NT2/D1 (cell line): ENCODE results near the gene CDKN2B.

ENCODE experiments used
- DNase-seq: peaks from one replicate; pipeline ENCODE4 v3.0.0-alpha.2; 2011; ENCODE audit warnings: low read depth, low spot score
- H3K27me3 ChIP-seq: 2 replicates; pipeline ENCODE4 v1.6.0; 2011; ENCODE audit warnings: mild to moderate bottlenecking; ENCODE audit not compliant: insufficient read length, insufficient read depth
- H3K36me3 ChIP-seq: 2 replicates; pipeline ENCODE4 v1.6.1; 2011; ENCODE audit warnings: mild to moderate bottlenecking, low read length, mixed read lengths; ENCODE audit not compliant: insufficient read depth, insufficient read length
- H3K4me1 ChIP-seq: 2 replicates; pipeline ENCODE4 v1.5.1; 2011; ENCODE audit not compliant: insufficient read depth, insufficient read length
- H3K4me3 ChIP-seq: 2 replicates; pipeline ENCODE4 v1.5.1; 2011; ENCODE audit warnings: low read depth; ENCODE audit not compliant: insufficient read length
- H3K9ac ChIP-seq: 2 replicates; pipeline ENCODE4 v1.6.0; 2011; ENCODE audit warnings: low read depth; ENCODE audit not compliant: insufficient read length
- H3K9me3 ChIP-seq: 2 replicates; pipeline ENCODE4 v1.5.1; 2011; ENCODE audit warnings: mild to moderate bottlenecking, low read length; ENCODE audit not compliant: insufficient read depth
- SUZ12 ChIP-seq: IDR thresholded peaks from 2 replicates; pipeline ENCODE4 v1.6.1; 2011; ENCODE audit not compliant: insufficient read length, insufficient read depth; ENCODE audit errors: extremely low read depth
- YY1 ChIP-seq: IDR thresholded peaks from 2 replicates; pipeline ENCODE4 v1.6.1; 2011; ENCODE audit not compliant: insufficient read length, insufficient read depth
- ZNF274 ChIP-seq: IDR thresholded peaks from 2 replicates; pipeline ENCODE4 v1.6.1; 2011; ENCODE audit warnings: mild to moderate bottlenecking, low read depth, low read length

The CDKN2B gene

DNA sequence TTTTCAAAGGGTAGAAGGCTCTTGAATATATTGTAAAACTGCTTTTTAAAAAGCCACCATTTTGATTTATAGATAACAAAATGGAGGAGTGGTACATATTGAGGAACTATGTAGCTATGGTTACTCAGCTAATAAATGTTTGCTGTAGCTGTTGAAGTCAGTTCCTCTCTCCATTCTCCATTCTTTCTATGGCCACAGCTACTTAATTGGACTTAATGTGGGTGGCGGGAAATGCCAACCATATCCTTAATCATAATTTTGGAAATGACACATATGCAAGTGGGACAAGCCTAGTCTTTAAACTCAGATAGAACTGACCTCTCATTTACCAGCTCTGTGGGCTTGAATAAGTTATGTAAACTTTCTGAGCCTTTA is 25.6 kb downstream of the CDKN2B start:
- no peak for DNase-seq
- H3K36me3 ChIP-seq: no peaks in the 10 kb centered on the region
- H3K9ac ChIP-seq: no peak overlapping the region
- peaks cover 68% of the 10 kb centered on the region for H3K27me3 ChIP-seq
- no peak for TF ChIP-seq YY1
- TF ChIP-seq ZNF274: no peak
- TF ChIP-seq SUZ12: no peak
- H3K4me1 ChIP-seq: no peaks in the 10 kb centered on the region
- no peak overlapping the region for H3K4me3 ChIP-seq
- no peaks in the 10 kb centered on the region for H3K9me3 ChIP-seq

DNA sequence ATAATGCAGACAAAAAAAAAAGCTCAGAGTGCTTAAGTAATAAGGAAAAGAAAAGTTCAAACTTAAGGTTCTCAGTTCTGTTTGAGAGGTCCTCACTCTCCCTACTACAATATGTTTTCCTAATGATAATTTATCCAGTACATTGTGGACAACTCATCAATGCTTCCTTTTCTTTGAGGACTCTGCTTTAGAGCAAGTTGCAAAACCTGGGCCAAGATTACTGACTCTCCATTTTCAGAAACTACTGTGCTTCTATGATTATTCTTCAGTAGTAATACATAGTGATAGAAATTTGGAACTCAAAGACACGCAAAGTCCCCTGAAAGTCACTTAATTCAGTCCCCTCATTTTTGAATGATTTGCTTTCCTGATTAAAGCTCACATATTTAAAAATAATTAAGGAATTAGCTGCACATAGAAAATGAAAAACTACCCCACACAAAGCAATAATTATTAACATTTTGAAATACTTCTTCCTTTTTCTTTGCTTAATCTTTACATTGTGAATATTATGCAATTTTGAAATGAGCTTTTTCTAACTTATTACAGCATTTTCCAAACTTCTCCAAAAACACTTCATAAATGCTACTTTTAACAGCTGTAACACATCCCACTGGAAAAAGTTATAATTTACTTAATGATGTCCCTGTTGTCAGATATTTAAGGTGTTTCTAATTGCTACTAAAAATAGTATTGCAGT is 26.1 kb downstream of the CDKN2B start:
- Histone ChIP-seq H3K9ac (no peak overlapping the region), H3K36me3 (no peaks in the 10 kb centered on the region), H3K4me1 (no peaks in the 10 kb centered on the region), H3K27me3 (peaks cover 67% of the 10 kb centered on the region), H3K4me3 (no peak overlapping the region), H3K9me3 (no peaks in the 10 kb centered on the region)
- TF ChIP-seq SUZ12 (no peak), YY1 (no peak), ZNF274 (no peak)
- DNase-seq: no peak

DNA sequence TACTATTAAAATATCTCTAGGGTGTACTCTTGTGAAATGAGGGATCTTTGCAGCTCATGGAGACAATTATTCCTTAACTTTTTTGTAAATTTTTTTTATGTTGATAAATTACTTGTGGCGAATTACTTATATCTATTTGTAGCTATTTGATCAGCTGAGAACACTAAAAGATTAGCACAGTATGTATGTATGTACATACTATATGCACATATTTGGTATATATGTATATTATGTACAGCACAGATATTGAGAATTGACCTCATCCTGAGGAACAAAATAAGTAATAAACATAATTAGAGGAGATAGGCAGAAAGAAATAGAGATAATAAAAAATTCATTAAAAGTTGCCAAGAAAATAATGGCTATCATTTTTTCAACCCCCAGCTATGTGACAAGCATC is 26.7 kb downstream of the CDKN2B start:
- Histone ChIP-seq H3K9ac (no peak overlapping the region), H3K9me3 (no peaks in the 10 kb centered on the region), H3K4me3 (no peak overlapping the region), H3K4me1 (no peaks in the 10 kb centered on the region), H3K27me3 (peaks cover 67% of the 10 kb centered on the region), H3K36me3 (no peaks in the 10 kb centered on the region)
- DNase-seq: no peak
- TF ChIP-seq YY1 (no peak), ZNF274 (no peak), SUZ12 (no peak)

DNA sequence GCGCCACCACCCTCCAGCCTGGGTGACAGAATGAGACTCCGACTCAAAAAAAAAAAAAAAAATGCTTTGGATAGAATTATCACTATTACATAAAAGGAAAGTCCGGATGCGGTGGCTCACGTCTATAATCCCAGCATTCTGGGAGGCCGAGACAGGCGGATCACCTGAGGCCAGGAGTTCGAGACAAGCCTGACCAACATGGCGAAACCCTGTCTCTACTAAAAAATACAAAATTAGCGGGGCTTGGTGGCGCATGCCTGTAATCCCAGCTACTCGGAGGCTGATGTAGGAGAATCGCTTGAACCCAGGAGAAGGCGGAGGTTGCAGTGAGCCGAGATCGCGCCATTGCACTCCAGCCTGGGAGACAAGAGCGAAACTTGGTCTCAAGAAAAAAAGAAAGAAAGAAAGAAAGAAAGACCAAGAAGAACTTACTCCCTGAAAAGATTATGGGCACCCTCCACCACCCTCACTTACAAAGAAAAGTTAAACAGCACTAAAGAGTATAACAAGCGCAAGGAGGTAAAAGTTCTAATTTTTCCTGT is 32.7 kb downstream of the CDKN2B start:
- Histone ChIP-seq H3K9me3 (no peaks in the 10 kb centered on the region), H3K9ac (no peak overlapping the region), H3K4me1 (no peaks in the 10 kb centered on the region), H3K27me3 (peaks cover 90% of the 10 kb centered on the region), H3K36me3 (no peaks in the 10 kb centered on the region), H3K4me3 (no peak overlapping the region)
- no peak for TF ChIP-seq ZNF274
- no peak for TF ChIP-seq YY1
- TF ChIP-seq SUZ12: no peak
- no peak for DNase-seq

DNA sequence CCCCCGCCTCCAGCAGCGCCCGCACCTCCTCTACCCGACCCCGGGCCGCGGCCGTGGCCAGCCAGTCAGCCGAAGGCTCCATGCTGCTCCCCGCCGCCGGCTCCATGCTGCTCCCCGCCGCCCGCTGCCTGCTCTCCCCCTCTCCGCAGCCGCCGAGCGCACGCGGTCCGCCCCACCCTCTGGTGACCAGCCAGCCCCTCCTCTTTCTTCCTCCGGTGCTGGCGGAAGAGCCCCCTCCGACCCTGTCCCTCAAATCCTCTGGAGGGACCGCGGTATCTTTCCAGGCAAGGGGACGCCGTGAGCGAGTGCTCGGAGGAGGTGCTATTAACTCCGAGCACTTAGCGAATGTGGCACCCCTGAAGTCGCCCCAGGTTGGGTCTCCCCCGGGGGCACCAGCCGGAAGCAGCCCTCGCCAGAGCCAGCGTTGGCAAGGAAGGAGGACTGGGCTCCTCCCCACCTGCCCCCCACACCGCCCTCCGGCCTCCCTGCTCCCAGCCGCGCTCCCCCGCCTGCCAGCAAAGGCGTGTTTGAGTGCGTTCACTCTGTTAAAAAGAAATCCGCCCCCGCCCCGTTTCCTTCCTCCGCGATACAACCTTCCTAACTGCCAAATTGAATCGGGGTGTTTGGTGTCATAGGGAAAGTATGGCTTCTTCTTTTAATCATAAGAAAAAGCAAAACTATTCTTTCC is 34.2 kb downstream of the CDKN2B start:
- TF ChIP-seq SUZ12: no peak
- no peak for TF ChIP-seq YY1
- no peak for TF ChIP-seq ZNF274
- Histone ChIP-seq H3K4me3 (peak overlapping the region; percentile 50), H3K27me3 (peaks cover 99% of the 10 kb centered on the region), H3K9me3 (no peaks in the 10 kb centered on the region), H3K4me1 (no peaks in the 10 kb centered on the region), H3K9ac (peak overlapping the region; percentile 37), H3K36me3 (no peaks in the 10 kb centered on the region)
- no peak for DNase-seq

DNA sequence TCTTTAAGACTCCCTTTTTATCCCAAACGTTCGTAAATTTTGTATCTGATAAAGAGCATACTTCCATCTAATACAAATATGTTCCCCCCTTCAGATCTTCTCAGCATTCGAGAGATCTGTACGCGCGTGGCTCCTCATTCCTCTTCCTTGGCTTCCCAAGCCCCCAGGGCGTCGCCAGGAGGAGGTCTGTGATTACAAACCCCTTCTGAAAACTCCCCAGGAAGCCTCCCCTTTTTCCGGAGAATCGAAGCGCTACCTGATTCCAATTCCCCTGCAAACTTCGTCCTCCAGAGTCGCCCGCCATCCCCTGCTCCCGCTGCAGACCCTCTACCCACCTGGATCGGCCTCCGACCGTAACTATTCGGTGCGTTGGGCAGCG is 34.8 kb downstream of the CDKN2B start:
- Histone ChIP-seq H3K4me1 (no peaks in the 10 kb centered on the region), H3K9me3 (no peaks in the 10 kb centered on the region), H3K27me3 (peaks cover 99% of the 10 kb centered on the region), H3K4me3 (peak overlapping the region; percentile 50), H3K9ac (peak overlapping the region; percentile 37), H3K36me3 (no peaks in the 10 kb centered on the region)
- TF ChIP-seq YY1: no peak
- TF ChIP-seq ZNF274: no peak
- no peak for TF ChIP-seq SUZ12
- DNase-seq: no peak

DNA sequence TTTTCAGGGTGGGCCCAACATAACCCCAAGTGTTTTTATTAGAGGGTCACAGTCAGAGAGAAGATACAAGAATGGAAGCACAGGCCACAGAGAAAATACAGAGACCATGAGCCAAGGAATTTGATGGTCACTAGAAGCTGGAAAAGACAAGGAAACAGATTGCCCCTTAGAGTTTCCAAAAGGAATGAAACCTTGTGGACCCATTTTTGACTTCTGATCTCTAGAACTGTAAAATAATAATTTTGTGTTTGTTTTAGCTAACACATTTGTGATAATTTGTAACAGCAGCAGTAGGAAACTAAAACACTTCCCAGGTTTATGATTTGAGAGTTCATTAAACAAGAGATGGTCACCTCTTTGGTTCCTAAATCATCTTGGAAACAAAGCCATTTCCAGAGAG is 36.7 kb downstream of the CDKN2B start:
- no peak for DNase-seq

More for the DNA sequence above, 36.7 kb downstream of the CDKN2B start:
- H3K4me3 ChIP-seq: no peak overlapping the region
- H3K9ac ChIP-seq: no peak overlapping the region
- peaks cover 5% of the 10 kb centered on the region for H3K4me1 ChIP-seq
- H3K9me3 ChIP-seq: no peaks in the 10 kb centered on the region
- TF ChIP-seq SUZ12 (no peak), YY1 (no peak), ZNF274 (no peak)
- no peaks in the 10 kb centered on the region for H3K36me3 ChIP-seq
- peaks cover 100% of the 10 kb centered on the region for H3K27me3 ChIP-seq
